HepG2 (cell line): ENCODE measurements around the gene ERH. TPM values are rescaled to one million over a fixed set of nuclear protein-coding genes. Genes with fewer than 3 reads are reported as not detected.

ENCODE experiments used
- GABPB1 ChIP-seq: IDR thresholded peaks from 2 replicates; pipeline ENCODE4 v1.6.1; 2016; ENCODE audit warnings: mild to moderate bottlenecking, missing genetic modification reagents, moderate library complexity, missing compliant biosample characterization
- JARID2 ChIP-seq: sonication (generic); formaldehyde crosslinking; IDR thresholded peaks from 2 replicates; pipeline ENCODE4 v1.8.1; 2023; ENCODE audit warnings: missing genetic modification reagents, inconsistent platforms; ENCODE audit not compliant: insufficient replicate concordance
- KIAA2018 ChIP-seq: sonication (generic); formaldehyde crosslinking; IDR thresholded peaks from 2 replicates; pipeline ENCODE4 v1.5.0; 2020; ENCODE audit warnings: mild to moderate bottlenecking, missing genetic modification reagents, borderline replicate concordance
- POGK ChIP-seq: sonication (generic); formaldehyde crosslinking; conservative IDR thresholded peaks from 2 replicates; pipeline ENCODE4 v1.8.0; 2022; ENCODE audit warnings: mild to moderate bottlenecking, moderate library complexity, missing genetic modification reagents
- TEF ChIP-seq: sonication (generic); formaldehyde crosslinking; IDR thresholded peaks from 2 replicates; pipeline ENCODE4 v1.5.0; 2020; ENCODE audit warnings: missing genetic modification reagents
- ZFP82 ChIP-seq: sonication (generic); formaldehyde crosslinking; IDR thresholded peaks from 2 replicates; pipeline ENCODE4 v1.5.1; 2020; ENCODE audit warnings: mild to moderate bottlenecking, missing genetic modification reagents, borderline replicate concordance
- ZNF432 ChIP-seq: sonication (generic); formaldehyde crosslinking; IDR thresholded peaks from 2 replicates; pipeline ENCODE4 v1.5.0; 2020; ENCODE audit warnings: missing genetic modification reagents, mild to moderate bottlenecking, borderline replicate concordance
- polyA plus RNA-seq, 8 experiments: library from polyadenylated mRNA; depleted of rRNA in 3 of 8; stranded (reverse) in 7 of 8; unstranded in 1 of 8; fragments of >200 nt; fragmentation: Illumina TruSeq in 4 of 8; extraction: Trizol in 4 of 8; gene quantifications; 2 replicates each; pipeline versions ENCODE4 v1.2.1 to v1.2.3, GENCODE V29; 2011 to 2016; ENCODE audit warnings: low read depth in 4 of 8, missing spikeins in 1 of 8, mixed read lengths in 1 of 8; ENCODE audit not compliant: insufficient read depth in 1 of 8
- total RNA-seq, 5 experiments: library from RNA; depleted of rRNA; stranded (reverse); fragments of >200 nt; fragmentation: Illumina TruSeq; extraction: Trizol; gene quantifications; 2 replicates each; pipeline ENCODE4 v1.2.3, GENCODE V29; 2016; ENCODE audit warnings: low read depth in 1 of 5
- TF ChIP-seq, protein P1 (sequence below): sonication (generic); formaldehyde crosslinking; IDR thresholded peaks from 2 replicates; pipeline ENCODE4 v1.5.1; 2020; ENCODE audit warnings: mild to moderate bottlenecking, missing genetic modification reagents

The ERH gene
- total and polyA plus RNA-seq, 2 of the 13 experiments (the other 11 are each of a cell fraction or from before 2014, with no cell fraction given), result 105 to 341 TPM

GRCh38 chr14:69398053-69398817 is at the start of gene ERH, which contains the start of gene SLC39A9 (continued):
- no peak for TF ChIP-seq KIAA2018 (CRISPR knock-in tag)
- no peak for TF ChIP-seq POGK (CRISPR knock-in tag)
- TF ChIP-seq TEF (CRISPR knock-in tag), result no peak; the same call in 1 of the 2 replicates
- TF ChIP-seq JARID2, result no peak
- TF ChIP-seq ZFP82 (CRISPR knock-in tag), result no peak
- TF ChIP-seq ZNF432 (CRISPR knock-in tag), result no peak
- TF ChIP-seq, protein P1, sequence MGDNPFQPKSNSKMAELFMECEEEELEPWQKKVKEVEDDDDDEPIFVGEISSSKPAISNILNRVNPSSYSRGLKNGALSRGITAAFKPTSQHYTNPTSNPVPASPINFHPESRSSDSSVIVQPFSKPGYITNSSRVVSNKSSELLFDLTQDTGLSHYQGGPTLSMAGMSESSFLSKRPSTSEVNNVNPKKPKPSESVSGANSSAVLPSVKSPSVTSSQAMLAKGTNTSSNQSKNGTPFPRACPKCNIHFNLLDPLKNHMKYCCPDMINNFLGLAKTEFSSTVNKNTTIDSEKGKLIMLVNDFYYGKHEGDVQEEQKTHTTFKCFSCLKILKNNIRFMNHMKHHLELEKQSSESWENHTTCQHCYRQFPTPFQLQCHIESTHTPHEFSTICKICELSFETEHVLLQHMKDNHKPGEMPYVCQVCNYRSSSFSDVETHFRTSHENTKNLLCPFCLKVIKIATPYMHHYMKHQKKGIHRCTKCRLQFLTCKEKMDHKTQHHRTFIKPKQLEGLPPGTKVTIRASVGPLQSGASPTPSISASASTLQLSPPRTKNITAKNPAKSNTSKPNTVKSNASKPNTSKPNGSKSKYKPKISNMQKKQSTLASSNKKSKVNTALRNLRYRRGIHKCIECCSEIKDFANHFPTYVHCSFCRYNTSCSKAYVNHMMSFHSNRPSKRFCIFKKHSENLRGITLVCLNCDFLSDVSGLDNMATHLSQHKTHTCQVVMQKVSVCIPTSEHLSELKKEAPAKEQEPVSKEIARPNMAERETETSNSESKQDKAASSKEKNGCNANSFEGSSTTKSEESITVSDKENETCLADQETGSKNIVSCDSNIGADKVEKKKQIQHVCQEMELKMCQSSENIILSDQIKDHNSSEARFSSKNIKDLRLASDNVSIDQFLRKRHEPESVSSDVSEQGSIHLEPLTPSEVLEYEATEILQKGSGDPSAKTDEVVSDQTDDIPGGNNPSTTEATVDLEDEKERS (CRISPR knock-in tag), result no peak; the same call in 1 of the 2 replicates
- TF ChIP-seq GABPB1, result peak; percentile 96
